Testis (tissue), 2 donors: Measurements from ENCODE around the gene DDX56.

Experiments used
- POLR2A ChIP-seq: fragments of 450-650 bp; IDR thresholded peaks from one replicate; pipeline ENCODE4 v1.6.1; 2017; ENCODE audit warnings: antibody characterized with exemption, mild to moderate bottlenecking, moderate library complexity
- TF ChIP-seq, protein P1 (sequence below), 3 experiments: fragments of 450-650 bp in 2 of 3; fragments of 200-600 bp in 1 of 3; sonication (generic) in 1 of 3; IDR thresholded peaks; one replicate each; pipeline ENCODE4 v1.5.1; 2016 to 2019; ENCODE audit warnings: antibody characterized with exemption in 3 of 3, mild to moderate bottlenecking in 2 of 3, moderate library complexity in 1 of 3

DNA sequence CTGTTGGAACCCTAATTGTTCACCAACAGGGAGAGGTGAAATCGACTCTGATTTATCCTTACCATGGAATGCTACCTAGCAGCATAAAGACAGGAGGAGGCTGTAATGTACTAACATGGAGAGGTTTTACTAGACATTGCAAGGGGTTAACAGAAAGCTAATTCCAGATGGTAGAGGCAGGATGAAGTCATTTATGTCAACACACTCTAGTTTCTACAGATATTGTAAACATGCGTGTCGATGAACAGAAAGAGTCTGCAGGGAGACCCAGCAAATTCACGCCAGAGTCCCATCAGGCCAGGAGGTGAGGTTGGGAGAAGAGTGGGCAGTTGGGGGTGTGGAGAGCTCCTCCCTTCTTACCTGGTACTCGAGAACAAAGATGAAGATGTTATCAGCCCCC lies 39.6 kb downstream of the DDX56 start:
- no peak for TF ChIP-seq POLR2A
- TF ChIP-seq, protein P1, sequence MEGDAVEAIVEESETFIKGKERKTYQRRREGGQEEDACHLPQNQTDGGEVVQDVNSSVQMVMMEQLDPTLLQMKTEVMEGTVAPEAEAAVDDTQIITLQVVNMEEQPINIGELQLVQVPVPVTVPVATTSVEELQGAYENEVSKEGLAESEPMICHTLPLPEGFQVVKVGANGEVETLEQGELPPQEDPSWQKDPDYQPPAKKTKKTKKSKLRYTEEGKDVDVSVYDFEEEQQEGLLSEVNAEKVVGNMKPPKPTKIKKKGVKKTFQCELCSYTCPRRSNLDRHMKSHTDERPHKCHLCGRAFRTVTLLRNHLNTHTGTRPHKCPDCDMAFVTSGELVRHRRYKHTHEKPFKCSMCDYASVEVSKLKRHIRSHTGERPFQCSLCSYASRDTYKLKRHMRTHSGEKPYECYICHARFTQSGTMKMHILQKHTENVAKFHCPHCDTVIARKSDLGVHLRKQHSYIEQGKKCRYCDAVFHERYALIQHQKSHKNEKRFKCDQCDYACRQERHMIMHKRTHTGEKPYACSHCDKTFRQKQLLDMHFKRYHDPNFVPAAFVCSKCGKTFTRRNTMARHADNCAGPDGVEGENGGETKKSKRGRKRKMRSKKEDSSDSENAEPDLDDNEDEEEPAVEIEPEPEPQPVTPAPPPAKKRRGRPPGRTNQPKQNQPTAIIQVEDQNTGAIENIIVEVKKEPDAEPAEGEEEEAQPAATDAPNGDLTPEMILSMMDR (IDR thresholded peaks at IDR 0.05): no peak
